Eye (tissue), 1 donor: ENCODE measurements around the gene IRX4.

Experiments used
- DNase-seq: peaks from one replicate; pipeline ENCODE4 v3.0.0-alpha.2; 2015

IRX4 gene

GRCh38 chr5:1913578-1913977, 30.9 kb upstream of the IRX4 start:
- DNase-seq = no peak

GRCh38 chr5:1912951-1913565, 30.3 kb upstream of the IRX4 start:
- no peak for DNase-seq

GRCh38 chr5:1911773-1912235, 29.1 kb upstream of the IRX4 start:
- DNase-seq = no peak

GRCh38 chr5:1910861-1911772, 28.4 kb upstream of the IRX4 start:
- no peak for DNase-seq

GRCh38 chr5:1910081-1910760, 27.5 kb upstream of the IRX4 start:
- no peak for DNase-seq

GRCh38 chr5:1909346-1909985, 26.7 kb upstream of the IRX4 start:
- no peak for DNase-seq

GRCh38 chr5:1908931-1909330, 26.2 kb upstream of the IRX4 start:
- DNase-seq = no peak

- DNase-seq = no peak
Observed at GRCh38 chr5:1907616-1908015, 24.9 kb upstream of the IRX4 start.

GRCh38 chr5:1905108-1905507, 22.4 kb upstream of the IRX4 start:
- no peak for DNase-seq

GRCh38 chr5:1901983-1902382, 19.3 kb upstream of the IRX4 start:
- no peak for DNase-seq

GRCh38 chr5:1901061-1901460, 18.3 kb upstream of the IRX4 start:
- DNase-seq = no peak

GRCh38 chr5:1899201-1899600, 16.5 kb upstream of the IRX4 start:
- no peak for DNase-seq

- no peak for DNase-seq
Observed at GRCh38 chr5:1897816-1898450, 15.2 kb upstream of the IRX4 start.

GRCh38 chr5:1897386-1897785, 14.7 kb upstream of the IRX4 start:
- DNase-seq = no peak

- DNase-seq = no peak
Observed at GRCh38 chr5:1896602-1897376, 14.1 kb upstream of the IRX4 start.

GRCh38 chr5:1895739-1896420, 13.2 kb upstream of the IRX4 start:
- DNase-seq = no peak

- DNase-seq = no peak
Observed at GRCh38 chr5:1894243-1894642, 11.5 kb upstream of the IRX4 start.

GRCh38 chr5:1893754-1894153, 11.0 kb upstream of the IRX4 start:
- DNase-seq = no peak

GRCh38 chr5:1892685-1893445, 10.1 kb upstream of the IRX4 start:
- DNase-seq = no peak

- DNase-seq = no peak
Observed at GRCh38 chr5:1892211-1892610, 9.5 kb upstream of the IRX4 start.

- no peak for DNase-seq
Observed at GRCh38 chr5:1891391-1891790, 8.7 kb upstream of the IRX4 start.
